Stomach (tissue), 4 donors: ENCODE results near the gene ABCC9.

Experiments used
- EP300 ChIP-seq: sonication (generic); formaldehyde crosslinking; IDR thresholded peaks from one replicate; pipeline ENCODE4 v1.6.1; 2017; ENCODE audit warnings: antibody characterized with exemption
- POLR2A ChIP-seq, 4 donors: fragments of 450-650 bp; IDR thresholded peaks; one replicate each; pipeline ENCODE4 v1.6.1; 2016; ENCODE audit warnings: antibody characterized with exemption in 4 of 4, control low read depth in 2 of 4, mild to moderate bottlenecking in 1 of 4, moderate library complexity in 1 of 4
- POLR2AphosphoS5 ChIP-seq, 3 donors: sonication (generic); formaldehyde crosslinking; IDR thresholded peaks; one replicate each; pipeline ENCODE4 v1.6.1; 2016; ENCODE audit warnings: antibody characterized with exemption in 3 of 3
- TF ChIP-seq, protein P1 (sequence below), 7 experiments: fragments of 450-650 bp in 4 of 7; fragments of 200-600 bp in 3 of 7; sonication (generic) in 3 of 7; IDR thresholded peaks; one replicate each; pipeline ENCODE4 v1.5.1; 2016 to 2019; ENCODE audit warnings: antibody characterized with exemption in 7 of 7, control low read depth in 2 of 7, mild to moderate bottlenecking in 1 of 7

DNA sequence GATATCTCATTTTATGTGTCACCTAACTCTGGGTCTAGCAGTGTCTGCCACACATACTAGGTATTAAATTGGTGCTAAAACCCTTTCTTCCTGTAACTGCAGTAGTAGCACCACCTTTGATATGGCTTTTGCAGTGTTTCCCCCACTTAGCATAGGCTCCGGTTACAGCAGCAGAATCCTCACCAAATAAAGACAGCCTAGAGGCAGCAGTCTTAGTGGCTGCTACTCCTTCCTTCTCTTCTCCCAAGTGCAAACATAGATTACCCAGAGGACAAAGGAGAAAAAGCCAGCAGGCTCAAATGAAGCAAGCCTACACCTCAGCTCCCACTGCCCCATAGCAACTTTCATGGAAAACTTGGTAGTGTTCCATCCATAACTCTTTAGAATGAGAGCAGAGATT is 30.1 kb upstream of the ABCC9 start:
- TF ChIP-seq, protein P1, sequence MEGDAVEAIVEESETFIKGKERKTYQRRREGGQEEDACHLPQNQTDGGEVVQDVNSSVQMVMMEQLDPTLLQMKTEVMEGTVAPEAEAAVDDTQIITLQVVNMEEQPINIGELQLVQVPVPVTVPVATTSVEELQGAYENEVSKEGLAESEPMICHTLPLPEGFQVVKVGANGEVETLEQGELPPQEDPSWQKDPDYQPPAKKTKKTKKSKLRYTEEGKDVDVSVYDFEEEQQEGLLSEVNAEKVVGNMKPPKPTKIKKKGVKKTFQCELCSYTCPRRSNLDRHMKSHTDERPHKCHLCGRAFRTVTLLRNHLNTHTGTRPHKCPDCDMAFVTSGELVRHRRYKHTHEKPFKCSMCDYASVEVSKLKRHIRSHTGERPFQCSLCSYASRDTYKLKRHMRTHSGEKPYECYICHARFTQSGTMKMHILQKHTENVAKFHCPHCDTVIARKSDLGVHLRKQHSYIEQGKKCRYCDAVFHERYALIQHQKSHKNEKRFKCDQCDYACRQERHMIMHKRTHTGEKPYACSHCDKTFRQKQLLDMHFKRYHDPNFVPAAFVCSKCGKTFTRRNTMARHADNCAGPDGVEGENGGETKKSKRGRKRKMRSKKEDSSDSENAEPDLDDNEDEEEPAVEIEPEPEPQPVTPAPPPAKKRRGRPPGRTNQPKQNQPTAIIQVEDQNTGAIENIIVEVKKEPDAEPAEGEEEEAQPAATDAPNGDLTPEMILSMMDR (IDR thresholded peaks at IDR 0.05), result no peak
- no peak for TF ChIP-seq POLR2AphosphoS5 (IDR thresholded peaks at IDR 0.05)
- TF ChIP-seq POLR2A (IDR thresholded peaks at IDR 0.05), result no peak
- no peak for TF ChIP-seq EP300
